ENCODE measurements around the gene TP53BP2. TPM values are rescaled to one million over a fixed set of nuclear protein-coding genes. Genes with fewer than 3 reads are reported as not detected.

Gene TP53BP2
- total and polyA plus RNA-seq, 2 donors (not counting 3 experiments of a cell fraction or from before 2014, with no cell fraction given) = 21.9 to 51.9 TPM

- POLR2A ChIA-PET = no interaction called here
- DNase-seq (ENCODE audit: low read depth, low spot score) = no peak
- Histone ChIP-seq H3K4me3 (replicated peaks in 1 of 3; ENCODE audit: insufficient read depth in 1 of 3, low read depth in 1 of 3, low read length in 3 of 3) (no peak overlapping the region), H3K36me3 (ENCODE audit: control insufficient read depth in 2 of 2, extremely low read depth in 1 of 2, insufficient read depth in 2 of 2, low read length in 2 of 2) (no peaks in the 10 kb centered on the region), H3K9me1 (replicated peaks; ENCODE audit: control insufficient read depth, extremely low read depth, insufficient read depth, low read length) (no peaks in the 10 kb centered on the region), H3K9me3 (replicated peaks; ENCODE audit: control insufficient read depth, insufficient read depth, low read length) (no peaks in the 10 kb centered on the region), H3K79me2 (ENCODE audit: control insufficient read depth, insufficient read depth, low read length) (no peaks in the 10 kb centered on the region), H3K27ac (ENCODE audit: insufficient read depth, low read depth, low read length) (no peak overlapping the region), H3K4me2 (ENCODE audit: insufficient read depth, low read length) (no peak overlapping the region), H3K9ac (replicated peaks; ENCODE audit: extremely low read depth, insufficient read depth, low read length) (no peak overlapping the region), H2AFZ (ENCODE audit: low read depth, low read length) (no peak overlapping the region), H3K4me1 (ENCODE audit: control insufficient read depth, extremely low read depth, insufficient read depth, low read length) (no peaks in the 10 kb centered on the region), H3K27me3 (ENCODE audit: control insufficient read depth in 2 of 2, insufficient read depth in 2 of 2, low read length in 2 of 2) (peaks cover 9 to 12% of the 10 kb centered on the region in 2 experiments), H4K20me1 (replicated peaks; ENCODE audit: control insufficient read depth, extremely low read depth, insufficient read depth, low read length) (no peaks in the 10 kb centered on the region)
- dilution Hi-C loops (cut with MboI; ENCODE audit: extremely low pct_ligation_motif_present, low sequenced_read_pairs) (no loop called here), intact Hi-C loops (cut with micrococcal nuclease) (no loop called here)
- FAIRE-seq = no peak
- CTCF ChIA-PET = no interaction called here
- no TSS peak for BruUV-seq (replicated peaks)
- TF ChIP-seq FOS (IDR thresholded peaks at IDR 0.05; ENCODE audit: borderline replicate concordance, insufficient read depth, low read length) = no peak
- no peak for TF ChIP-seq JUN (IDR thresholded peaks at IDR 0.05; ENCODE audit: borderline replicate concordance, insufficient read depth, insufficient read length, low read depth)
- no peak for TF ChIP-seq CTCF (IDR thresholded peaks at IDR 0.05; ENCODE audit: extremely low read depth in 1 of 2, insufficient read depth in 1 of 2, low read depth in 1 of 2, low read length in 2 of 2)
- TF ChIP-seq MAX (IDR thresholded peaks at IDR 0.05; ENCODE audit: insufficient read depth, insufficient read length) = no peak
- no peak for TF ChIP-seq POLR2AphosphoS5 (IDR thresholded peaks at IDR 0.05; ENCODE audit: insufficient read depth, low read depth, low read length)
- TF ChIP-seq EZH2 (IDR thresholded peaks at IDR 0.05; ENCODE audit: borderline replicate concordance, low read depth, low read length, severe bottlenecking) = no peak
- TF ChIP-seq POLR2A (IDR thresholded peaks at IDR 0.05; ENCODE audit: low read depth, low read length) = no peak
- TF ChIP-seq GATA2 (IDR thresholded peaks at IDR 0.05; ENCODE audit: insufficient read depth, insufficient read length, low read depth, low read length) = no peak
- TF ChIP-seq MYC (IDR thresholded peaks at IDR 0.05; ENCODE audit: low read depth, low read length) = no peak
Measured at GRCh38 chr1:223876590-223876989, 30.8 kb upstream of the TP53BP2 start.
